B cell (primary cell): ENCODE data around the gene CETP. TPM values are rescaled to one million over a fixed set of nuclear protein-coding genes. Genes with fewer than 3 reads are reported as not detected.

Experiments used
- ATAC-seq: fragments of 200-7000 bp; cut with Tn5 transposase; one replicate; pipeline ENCODE4 v1.10.0; 2021; ENCODE audit warnings: low read depth, mild to moderate bottlenecking, moderate number of reproducible peaks, moderate library complexity
- CTCF ChIA-PET: fragments of 350-600 bp; sonication (Branson Sonifier 250); formaldehyde crosslinking; loops from one replicate; lab custom pipeline; 2021; ENCODE audit warnings: antibody characterized with exemption, inconsistent platforms; lab: Charles Lee
- POLR2A ChIA-PET: fragments of 350-600 bp; sonication (Branson Sonifier 250); formaldehyde crosslinking; loops from one replicate; lab custom pipeline; 2021; ENCODE audit warnings: antibody characterized with exemption; lab: Charles Lee
- DNase-seq: peaks from one replicate; pipeline ENCODE4 v3.0.0; 2013
- H2AFZ ChIP-seq: 2 replicates; pipeline ENCODE4 v1.6.1; 2012; ENCODE audit warnings: mild to moderate bottlenecking, low read depth, low read length; ENCODE audit not compliant: insufficient read depth, poor library complexity, severe bottlenecking
- H3K27ac ChIP-seq, 2 donors: 1 replicate in 1 of 2; 2 replicates in 1 of 2; pipeline ENCODE4 v1.5.1; 2012 to 2013; ENCODE audit warnings: low read length in 2 of 2, mild to moderate bottlenecking in 2 of 2, moderate library complexity in 1 of 2
- H3K27me3 ChIP-seq, 4 experiments: fragments of 200-600 bp in 1 of 4; sonication (generic) in 1 of 4; replicated peaks in 1 of 4; 1 replicate in 2 of 4; 2 replicates in 2 of 4; pipeline versions ENCODE4 v1.6.1 to v1.7.0; 2013 to 2016; ENCODE audit warnings: low read length in 3 of 4, mild to moderate bottlenecking in 2 of 4, mixed read lengths in 1 of 4, moderate library complexity in 1 of 4; ENCODE audit not compliant: insufficient read depth in 4 of 4, control insufficient read depth in 3 of 4; ENCODE audit errors: control extremely low read depth in 1 of 4
- H3K36me3 ChIP-seq, 2 experiments: replicated peaks in 1 of 2; 1 replicate in 1 of 2; 2 replicates in 1 of 2; pipeline versions ENCODE4 v1.6.1 to v1.7.1; 2013; ENCODE audit warnings: low read length in 1 of 2; ENCODE audit not compliant: insufficient read depth in 2 of 2, control insufficient read depth in 1 of 2; ENCODE audit errors: control extremely low read depth in 1 of 2, extremely low read depth in 1 of 2
- H3K4me1 ChIP-seq, 2 donors: fragments of 200-600 bp in 1 of 2; sonication (generic) in 1 of 2; 1 replicate in 1 of 2; 2 replicates in 1 of 2; pipeline versions ENCODE4 v1.5.1 to v1.6.1; 2013 to 2017; ENCODE audit warnings: low read length in 2 of 2; ENCODE audit not compliant: control insufficient read depth in 2 of 2, insufficient read depth in 2 of 2
- H3K4me2 ChIP-seq: replicated peaks from 2 replicates; pipeline ENCODE3; 2012; ENCODE audit warnings: mild to moderate bottlenecking, low read depth, low read length; ENCODE audit not compliant: poor library complexity, severe bottlenecking
- H3K4me3 ChIP-seq, 5 experiments: fragments of 200-600 bp in 1 of 5; sonication (generic) in 1 of 5; 1 replicate in 3 of 5; 2 replicates in 2 of 5; pipeline versions ENCODE4 v1.5.1 to v1.7.0; 2011 to 2016; ENCODE audit warnings: low read length in 4 of 5, mild to moderate bottlenecking in 4 of 5, low read depth in 2 of 5, control low read depth in 1 of 5, moderate library complexity in 1 of 5; ENCODE audit not compliant: insufficient read depth in 1 of 5; ENCODE audit errors: control extremely low read depth in 1 of 5, extremely low read depth in 1 of 5
- H3K79me2 ChIP-seq: fragments of 200-600 bp; sonication (generic); one replicate; pipeline ENCODE4 v1.6.0; 2016; ENCODE audit warnings: low read length; ENCODE audit not compliant: control insufficient read depth, insufficient read depth
- H3K9ac ChIP-seq: fragments of 200-600 bp; sonication (generic); 2 replicates; pipeline ENCODE4 v1.6.1; 2017; ENCODE audit warnings: mild to moderate bottlenecking, low read length, moderate library complexity
- H3K9me3 ChIP-seq, 3 donors: one replicate each; pipeline versions ENCODE4 v1.6.1 to v1.7.1; 2013; ENCODE audit warnings: low read length in 2 of 3; ENCODE audit not compliant: control insufficient read depth in 2 of 3, insufficient read depth in 1 of 3; ENCODE audit errors: control extremely low read depth in 1 of 3
- H4K20me1 ChIP-seq: 2 replicates; pipeline ENCODE4 v1.6.0; 2012; ENCODE audit warnings: mild to moderate bottlenecking, low read length; ENCODE audit not compliant: insufficient read depth, control insufficient read depth, poor library complexity, severe bottlenecking
- H3K27ac Mint-ChIP-seq: one replicate; pipeline ENCODE4 v1.8.0; 2021; ENCODE audit warnings: mixed read lengths
- H3K27me3 Mint-ChIP-seq: one replicate; pipeline ENCODE4 v1.8.0; 2021; ENCODE audit warnings: mixed read lengths
- H3K4me1 Mint-ChIP-seq: one replicate; pipeline ENCODE4 v1.8.0; 2021; ENCODE audit warnings: mixed read lengths
- H3K4me3 Mint-ChIP-seq: one replicate; pipeline ENCODE4 v1.8.0; 2021; ENCODE audit warnings: mixed read lengths
- H3K9me3 Mint-ChIP-seq: one replicate; pipeline ENCODE4 v1.8.0; 2022; ENCODE audit warnings: mixed read lengths; ENCODE audit not compliant: insufficient read depth
- EZH2 ChIP-seq: IDR thresholded peaks from 2 replicates; pipeline ENCODE4 v1.6.1; 2012; ENCODE audit warnings: borderline replicate concordance, low read depth, mild to moderate bottlenecking, moderate library complexity, low read length; ENCODE audit not compliant: insufficient read depth, poor library complexity, severe bottlenecking
- whole genome bisulfite sequencing: methylation state at CpG from one replicate; pipeline ENCODE4 v1.1.5; 2013; ENCODE audit warnings: missing lambda C conversion rate; ENCODE audit not compliant: insufficient coverage; 5-methylcytosine and 5-hydroxymethylcytosine counted together
- intact Hi-C: fragments of 100-400 bp; cut with micrococcal nuclease; formaldehyde crosslinking; loops from one replicate; pipeline ENCODE4 v1.10.0; 2022
- polyA plus RNA-seq: library from polyadenylated mRNA; depleted of rRNA; stranded (reverse); fragments of >200 nt; gene quantifications from 2 replicates; pipeline ENCODE4 v1.2.3, GENCODE V29; 2012
- total RNA-seq, 2 donors: library from RNA; stranded (reverse); fragments of 120-200 nt in 1 of 2; gene quantifications; 1 replicate in 1 of 2; 2 replicates in 1 of 2; pipeline versions ENCODE4 v1.2.3 to v1.2.4, GENCODE V29; 2013 to 2022
- TF ChIP-seq, protein P1 (sequence below): fragments of 200-600 bp; IDR thresholded peaks from one replicate; pipeline ENCODE4 v1.8.0; 2022; ENCODE audit warnings: antibody characterized with exemption, mild to moderate bottlenecking

Gene CETP
- total and polyA plus RNA-seq, 2 donors (not counting 1 experiment from before 2014, with no cell fraction given): 0.18 to 1.3 TPM

DNA sequence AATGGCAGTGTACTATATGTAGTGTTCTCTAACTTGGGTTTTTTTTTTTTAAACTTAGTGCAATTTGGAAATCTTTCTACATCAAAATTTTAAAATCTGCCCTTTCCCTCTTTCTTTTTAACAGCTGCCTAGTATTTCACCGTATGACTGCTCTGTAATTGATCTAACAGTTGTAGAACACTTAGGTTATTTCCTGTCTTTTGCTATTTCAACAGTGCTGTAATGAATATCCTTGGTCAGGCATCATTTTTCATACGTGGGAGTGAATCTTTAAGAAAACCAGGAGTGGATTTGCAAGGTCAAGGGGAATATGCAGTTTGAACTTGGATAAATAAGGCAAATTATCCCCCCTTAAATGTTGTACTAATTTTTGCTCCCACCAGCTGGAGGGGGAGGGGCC, 31.5 kb downstream of the CETP start:
- Mint-ChIP-seq H3K9me3 (no peaks in the 10 kb centered on the region), H3K4me1 (peaks cover 81% of the 10 kb centered on the region), H3K4me3 (peak overlapping the region; percentile 40), H3K27ac (peak overlapping the region; percentile 8), H3K27me3 (no peaks in the 10 kb centered on the region)
- DNase-seq: no peak
- peak overlapping the region; percentile 25 for H3K9ac ChIP-seq
- intact Hi-C loops: loop anchor here (1.0 kb wide), 1 partner anchor 10 kb away; no protein-coding TSS in a partner anchor
- H3K4me3 ChIP-seq: no peak overlapping the region
- WGBS: no CpG with 5 or more reads among the region's 2 CpGs
- TF ChIP-seq, protein P1, sequence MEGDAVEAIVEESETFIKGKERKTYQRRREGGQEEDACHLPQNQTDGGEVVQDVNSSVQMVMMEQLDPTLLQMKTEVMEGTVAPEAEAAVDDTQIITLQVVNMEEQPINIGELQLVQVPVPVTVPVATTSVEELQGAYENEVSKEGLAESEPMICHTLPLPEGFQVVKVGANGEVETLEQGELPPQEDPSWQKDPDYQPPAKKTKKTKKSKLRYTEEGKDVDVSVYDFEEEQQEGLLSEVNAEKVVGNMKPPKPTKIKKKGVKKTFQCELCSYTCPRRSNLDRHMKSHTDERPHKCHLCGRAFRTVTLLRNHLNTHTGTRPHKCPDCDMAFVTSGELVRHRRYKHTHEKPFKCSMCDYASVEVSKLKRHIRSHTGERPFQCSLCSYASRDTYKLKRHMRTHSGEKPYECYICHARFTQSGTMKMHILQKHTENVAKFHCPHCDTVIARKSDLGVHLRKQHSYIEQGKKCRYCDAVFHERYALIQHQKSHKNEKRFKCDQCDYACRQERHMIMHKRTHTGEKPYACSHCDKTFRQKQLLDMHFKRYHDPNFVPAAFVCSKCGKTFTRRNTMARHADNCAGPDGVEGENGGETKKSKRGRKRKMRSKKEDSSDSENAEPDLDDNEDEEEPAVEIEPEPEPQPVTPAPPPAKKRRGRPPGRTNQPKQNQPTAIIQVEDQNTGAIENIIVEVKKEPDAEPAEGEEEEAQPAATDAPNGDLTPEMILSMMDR: no peak
- no peak for TF ChIP-seq EZH2
- H4K20me1 ChIP-seq: peaks cover 18% of the 10 kb centered on the region
- ChIA-PET CTCF (interaction anchor here (0.6 to 1.1 kb wide), 3 partner anchors 8 to 27 kb away, joined by 3 to 4 read pairs (median 3); no protein-coding TSS in a partner anchor), POLR2A (interaction anchor here (0.7 to 1.0 kb wide), 2 partner anchors 10 to 53 kb away, joined by 3 to 4 read pairs; no protein-coding TSS in a partner anchor)
- no peak overlapping the region for H2AFZ ChIP-seq
- H3K27ac ChIP-seq: peak overlapping the region in 1 of 2 donors; percentile 55
- H3K79me2 ChIP-seq: peaks cover 98% of the 10 kb centered on the region
- no peaks in the 10 kb centered on the region for H3K9me3 ChIP-seq
- H3K4me2 ChIP-seq: peak overlapping the region; percentile 42
- H3K27me3 ChIP-seq: no peaks in the 10 kb centered on the region
- H3K36me3 ChIP-seq: peaks cover 0 to 19% of the 10 kb centered on the region in 2 experiments
- no peak for ATAC-seq
- peaks cover 51 to 62% of the 10 kb centered on the region in 2 donors for H3K4me1 ChIP-seq

DNA sequence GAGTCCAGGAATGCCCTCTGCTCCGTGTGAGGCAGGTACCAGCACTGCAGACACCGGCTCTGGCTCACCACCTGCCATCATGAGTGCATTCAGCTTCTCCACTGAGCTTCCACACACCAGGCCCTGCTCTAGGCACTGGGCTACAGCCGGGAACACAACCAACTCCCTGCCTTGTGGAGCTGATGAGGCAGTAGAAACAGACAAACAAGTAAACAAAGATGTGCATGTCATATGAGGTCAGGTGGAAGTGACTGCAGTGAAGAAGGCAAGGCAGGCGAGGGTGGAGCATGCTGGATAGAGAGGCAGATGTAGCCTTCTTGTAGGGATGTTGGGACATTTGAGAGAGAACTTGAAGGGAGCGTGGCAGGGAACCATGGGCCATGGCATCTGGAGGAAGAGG, 32.6 kb downstream of the CETP start:
- peak overlapping the region; percentile 42 for H3K4me2 ChIP-seq
- Mint-ChIP-seq H3K27ac (peak overlapping the region; percentile 77), H3K4me1 (peaks cover 82% of the 10 kb centered on the region), H3K27me3 (no peaks in the 10 kb centered on the region), H3K4me3 (peak overlapping the region; percentile 36), H3K9me3 (no peaks in the 10 kb centered on the region)
- H2AFZ ChIP-seq: no peak overlapping the region
- H4K20me1 ChIP-seq: peaks cover 18% of the 10 kb centered on the region
- H3K27ac ChIP-seq: peak overlapping the region in 1 of 2 donors; percentile 55
- WGBS: 79% methylated on average over 4 of the region's 5 CpGs
- peaks cover 98% of the 10 kb centered on the region for H3K79me2 ChIP-seq
- DNase-seq: no peak
- no peaks in the 10 kb centered on the region for H3K9me3 ChIP-seq
- no peak overlapping the region for H3K9ac ChIP-seq
- H3K27me3 ChIP-seq: no peaks in the 10 kb centered on the region
- ChIA-PET CTCF (interaction anchor here (1.2 to 1.3 kb wide), 2 partner anchors 13 to 30 kb away, joined by 3 to 4 read pairs; no protein-coding TSS in a partner anchor), POLR2A (no interaction called here)
- TF ChIP-seq EZH2: no peak
- TF ChIP-seq, protein P1: no peak
- H3K36me3 ChIP-seq: peaks cover 0 to 19% of the 10 kb centered on the region in 2 experiments
- no peak for ATAC-seq
- no peak overlapping the region for H3K4me3 ChIP-seq
- intact Hi-C loops: no loop called here
- H3K4me1 ChIP-seq: peaks cover 46 to 57% of the 10 kb centered on the region in 2 donors
